Choroid plexus epithelial cell (primary cell): ENCODE results near the gene CD3G.
"Not testable (repeated sequence)": the region's sequence is repeated elsewhere in the genome, so short reads cannot be mapped to it uniquely, and the experiment has no call there.

Experiments
- DNase-seq: peaks from one replicate; pipeline ENCODE4 v3.0.0-alpha.2; 2010; ENCODE audit warnings: low read depth
- H3K4me3 ChIP-seq: 2 replicates; pipeline ENCODE4 v1.5.1; 2011; ENCODE audit warnings: low read depth, mild to moderate bottlenecking, control low read depth, low read length, moderate library complexity
- CTCF ChIP-seq: conservative IDR thresholded peaks from 2 replicates; pipeline ENCODE4 v1.5.1; 2011; ENCODE audit warnings: low read depth, mild to moderate bottlenecking, control low read depth, inconsistent platforms, low read length, moderate library complexity

Gene CD3G

GRCh38 chr11:118401880-118402590 is 57.9 kb downstream of the CD3G start:
- peak; percentile 93 for DNase-seq
- H3K4me3 ChIP-seq: peak overlapping the region; percentile 89
- TF ChIP-seq CTCF: no peak

GRCh38 chr11:118402594-118402993 is 58.5 kb downstream of the CD3G start:
- not testable (repeated sequence) for DNase-seq
- peak overlapping the region; percentile 89 for H3K4me3 ChIP-seq
